Epithelial cell of proximal tubule (primary cell): ENCODE measurements around the gene C7orf25. TPM values are rescaled to one million over a fixed set of nuclear protein-coding genes. Genes with fewer than 3 reads are reported as not detected.

ENCODE experiments used
- DNase-seq: peaks from one replicate; pipeline ENCODE4 v3.0.0-alpha.2; 2011; ENCODE audit warnings: low read depth
- H3K4me3 ChIP-seq: 2 replicates; pipeline ENCODE4 v1.5.1; 2011; ENCODE audit warnings: low read depth, mild to moderate bottlenecking, low read length
- CTCF ChIP-seq: conservative IDR thresholded peaks from 2 replicates; pipeline ENCODE4 v1.5.1; 2012; ENCODE audit warnings: low read depth, mild to moderate bottlenecking, low read length
- total RNA-seq: library from RNA; depleted of rRNA; stranded (reverse); fragments of >200 nt; gene quantifications from 2 replicates; pipeline ENCODE4 v1.2.3, GENCODE V29; 2015

Gene C7orf25
- total RNA-seq, 1 donor from 2014 or later, result 4.8 TPM

- H3K4me3 ChIP-seq, result no peak overlapping the region
- no peak for TF ChIP-seq CTCF
- DNase-seq, result no peak
These were observed 3.5 kb upstream of the C7orf25 start for GRCh38 chr7:42915356-42915755.

GRCh38 chr7:42914421-42915045 lies 2.7 kb upstream of the C7orf25 start:
- TF ChIP-seq CTCF, result no peak
- DNase-seq, result no peak
- H3K4me3 ChIP-seq, result no peak overlapping the region

- no peak for DNase-seq
- H3K4me3 ChIP-seq, result no peak overlapping the region
- no peak for TF ChIP-seq CTCF
These were observed 2.1 kb upstream of the C7orf25 start for GRCh38 chr7:42914009-42914408.

- H3K4me3 ChIP-seq, result no peak overlapping the region
- DNase-seq, result no peak
- TF ChIP-seq CTCF, result no peak
These were observed 1.7 kb upstream of the C7orf25 start for GRCh38 chr7:42913591-42913990.

- TF ChIP-seq CTCF, result no peak
- no peak for DNase-seq
- no peak overlapping the region for H3K4me3 ChIP-seq
These were observed 1.6 kb downstream of the C7orf25 start for GRCh38 chr7:42910306-42910705.

- TF ChIP-seq CTCF, result no peak
- H3K4me3 ChIP-seq, result no peak overlapping the region
- DNase-seq, result no peak
These were observed 4.6 kb downstream of the C7orf25 start for GRCh38 chr7:42907316-42907715.

- no peak overlapping the region for H3K4me3 ChIP-seq
- no peak for DNase-seq
- TF ChIP-seq CTCF, result no peak
These were observed 5.7 kb downstream of the C7orf25 start for GRCh38 chr7:42906181-42906580.
